Astrocyte of the hippocampus (primary cell): ENCODE measurements around the gene GNPTAB.

Experiments
- DNase-seq: peaks from one replicate; pipeline ENCODE4 v3.0.0; 2011; ENCODE audit warnings: low read depth, low spot score

The GNPTAB gene

DNA sequence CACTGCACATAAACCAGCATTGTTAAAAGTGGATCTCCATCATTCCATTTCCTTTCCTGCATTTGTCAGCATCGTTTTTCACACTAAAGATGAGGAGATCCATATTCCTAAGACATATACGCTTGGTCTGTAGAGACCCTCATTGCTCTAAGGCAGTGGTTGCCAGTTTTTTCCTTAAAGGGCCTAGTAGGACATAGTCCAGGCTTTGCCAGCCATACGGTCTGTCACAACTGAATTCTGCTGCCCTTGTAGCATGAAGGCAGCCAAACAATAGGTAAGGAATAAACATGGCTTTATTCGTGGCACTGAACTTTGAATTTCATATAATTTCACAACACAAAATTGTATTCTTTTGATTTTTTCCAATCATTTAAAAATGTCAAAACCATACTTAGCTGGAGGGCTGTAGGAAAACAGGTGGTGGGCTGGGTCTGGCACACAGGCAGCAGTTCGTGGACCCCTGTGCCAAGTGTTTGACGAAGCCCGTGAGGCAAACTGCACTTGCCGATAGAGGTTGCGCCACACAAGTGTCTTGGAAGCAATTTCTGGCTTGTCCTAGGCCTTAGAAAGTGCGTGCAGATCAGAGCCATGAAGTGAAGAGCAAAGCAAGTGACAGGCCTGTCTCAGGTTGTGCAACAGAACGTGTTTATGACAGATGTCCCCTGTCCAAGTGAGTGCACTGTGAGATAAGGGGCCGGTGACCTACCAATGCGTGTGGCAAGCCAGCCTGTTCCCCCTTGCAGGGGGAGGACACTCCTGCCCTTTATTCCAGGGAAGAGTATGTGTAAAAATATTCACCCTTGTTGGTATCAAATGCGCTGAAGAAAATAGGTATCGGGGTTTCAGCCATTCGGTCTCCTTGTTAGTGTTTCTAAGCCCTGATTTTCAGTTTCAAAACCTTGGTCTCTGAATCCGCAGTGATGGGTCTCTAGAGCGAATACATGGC is 134.2 kb downstream of the GNPTAB start:
- DNase-seq = peak; percentile 24

DNA sequence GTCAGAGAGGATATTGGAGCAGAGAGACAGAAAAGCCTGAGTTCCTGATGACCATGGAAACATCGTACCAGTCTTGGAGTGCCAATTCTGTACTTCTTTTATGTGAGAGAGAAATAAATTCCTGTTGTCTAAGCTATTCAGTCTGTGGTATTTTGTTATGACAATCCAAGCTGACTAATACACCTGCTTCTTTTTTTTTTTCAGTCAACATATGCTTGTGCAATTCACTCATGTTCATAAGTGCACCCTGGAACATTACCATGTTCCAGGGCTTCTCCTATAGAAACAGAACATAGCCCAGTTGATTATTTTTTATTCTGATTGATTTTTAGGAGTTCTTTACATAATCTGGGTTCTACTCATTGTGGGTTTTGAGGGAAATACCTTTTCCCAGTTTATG is 135.1 kb downstream of the GNPTAB start:
- DNase-seq = peak; percentile 35
